PC-3 (cell line): Measurements from ENCODE around the gene AQP10. TPM values are rescaled to one million over a fixed set of nuclear protein-coding genes. Genes with fewer than 3 reads are reported as not detected.
"Not testable (repeated sequence)": the region's sequence is repeated elsewhere in the genome, so short reads cannot be mapped to it uniquely, and the experiment has no call there.

ENCODE experiments used
- ATAC-seq: fragments of 200-7000 bp; cut with Tn5 transposase; 2 replicates; pipeline ENCODE4 v1.9.1; 2020; ENCODE audit warnings: mild to moderate bottlenecking, moderate library complexity
- BruUV-seq: library from RNA; stranded (reverse); fragments of 400-500 nt; replicated peaks from 2 replicates; lab custom pipeline; 2021; lab: Mats Ljungman, UMichigan
- CTCF ChIA-PET: fragments of 300-600 bp; sonication (Branson Sonifier 250); formaldehyde crosslinking; loops from one replicate; lab custom pipeline; 2022; ENCODE audit warnings: antibody characterized with exemption; lab: Charles Lee
- POLR2A ChIA-PET: fragments of 300-600 bp; sonication (Branson Sonifier 250); formaldehyde crosslinking; loops from one replicate; lab custom pipeline; 2022; ENCODE audit warnings: antibody characterized with exemption; ENCODE audit not compliant: unreplicated experiment; lab: Charles Lee
- DNase-seq: peaks from one replicate; pipeline ENCODE4 v3.0.0-alpha.2; 2015
- H2AFZ ChIP-seq: fragments of 300-600 bp; sonication (generic); 2 replicates; pipeline ENCODE4 v1.6.0; 2016; ENCODE audit warnings: antibody characterized with exemption, low read length
- H3F3A ChIP-seq: fragments of 300-600 bp; sonication (generic); one replicate; pipeline ENCODE4 v1.6.0; 2017; ENCODE audit warnings: antibody characterized with exemption, low read length, control low read depth, mild to moderate bottlenecking; ENCODE audit not compliant: unreplicated experiment
- H3K27ac ChIP-seq: fragments of 300-600 bp; sonication (generic); 2 replicates; pipeline ENCODE4 v1.5.1; 2016; ENCODE audit warnings: mild to moderate bottlenecking, low read length
- H3K27me3 ChIP-seq: fragments of 300-600 bp; sonication (generic); 2 replicates; pipeline ENCODE4 v1.6.1; 2016; ENCODE audit warnings: low read length, mixed read lengths
- H3K36me3 ChIP-seq: fragments of 300-600 bp; sonication (generic); 2 replicates; pipeline ENCODE4 v1.6.1; 2016; ENCODE audit warnings: low read depth, mixed run types, low read length, mixed read lengths
- H3K4me1 ChIP-seq: fragments of 300-600 bp; sonication (generic); 2 replicates; pipeline ENCODE4 v1.5.1; 2016; ENCODE audit warnings: low read length; ENCODE audit not compliant: insufficient read depth
- H3K4me2 ChIP-seq: fragments of 300-600 bp; sonication (generic); 2 replicates; pipeline ENCODE4 v1.6.0; 2016; ENCODE audit warnings: low read length
- H3K4me3 ChIP-seq: fragments of 300-600 bp; sonication (generic); 2 replicates; pipeline ENCODE4 v1.5.1; 2016; ENCODE audit warnings: mild to moderate bottlenecking, low read length, mixed read lengths
- H3K79me2 ChIP-seq: fragments of 300-600 bp; sonication (generic); 2 replicates; pipeline ENCODE4 v1.6.1; 2017; ENCODE audit warnings: low read length, mixed read lengths
- H3K9ac ChIP-seq: fragments of 300-600 bp; sonication (generic); 2 replicates; pipeline ENCODE4 v1.6.0; 2016; ENCODE audit warnings: mild to moderate bottlenecking, low read length
- H3K9me2 ChIP-seq: fragments of 300-600 bp; sonication (generic); replicated peaks from 2 replicates; pipeline ENCODE4 v1.6.1; 2016; ENCODE audit warnings: mixed run types, low read length, mixed read lengths
- H3K9me3 ChIP-seq: fragments of 300-600 bp; sonication (generic); 2 replicates; pipeline ENCODE4 v1.6.1; 2016; ENCODE audit warnings: low read length, mixed read lengths
- H4K20me1 ChIP-seq: fragments of 300-600 bp; sonication (generic); 2 replicates; pipeline ENCODE4 v1.6.1; 2016; ENCODE audit warnings: low read length, mixed read lengths
- CTCF ChIP-seq: fragments of 300-600 bp; sonication (generic); conservative IDR thresholded peaks from 2 replicates; pipeline ENCODE4 v1.5.1; 2017; ENCODE audit warnings: antibody characterized with exemption, low read depth, mild to moderate bottlenecking, low read length
- EZH2 ChIP-seq: fragments of 300-600 bp; sonication (generic); IDR thresholded peaks from one replicate; pipeline ENCODE4 v1.6.1; 2017; ENCODE audit warnings: antibody characterized with exemption, mild to moderate bottlenecking, low read length; ENCODE audit not compliant: unreplicated experiment
- EZH2phosphoT487 ChIP-seq: fragments of 300-600 bp; sonication (generic); IDR thresholded peaks from 2 replicates; pipeline ENCODE4 v1.6.1; 2018; ENCODE audit warnings: mild to moderate bottlenecking, antibody characterized with exemption, low read length, borderline replicate concordance
- intact Hi-C: fragments of 100-400 bp; cut with micrococcal nuclease; formaldehyde crosslinking; loops from 2 replicates; pipeline ENCODE4 v1.9.0; 2023
- total RNA-seq: library from RNA; depleted of rRNA; stranded (reverse); fragments of >200 nt; gene quantifications from 2 replicates; pipeline ENCODE4 v1.2.3, GENCODE V29; 2014

Gene AQP10
- total RNA-seq, 1 experiment from 2014 or later: not detected

GRCh38 chr1:154353966-154354365 is 33.1 kb downstream of the AQP10 start:
- Histone ChIP-seq H3K9ac (no peak overlapping the region), H3K4me2 (no peak overlapping the region), H3K79me2 (no peaks in the 10 kb centered on the region), H3K4me1 (peaks cover 18% of the 10 kb centered on the region; the same call in 1 of the 2 replicates), H3K27me3 (no peaks in the 10 kb centered on the region), H3K9me2 (no peaks in the 10 kb centered on the region), H4K20me1 (no peaks in the 10 kb centered on the region), H3K9me3 (no peaks in the 10 kb centered on the region), H3K36me3 (no peaks in the 10 kb centered on the region), H3F3A (no peaks in the 10 kb centered on the region), H3K4me3 (no peak overlapping the region), H2AFZ (no peak overlapping the region), H3K27ac (no peak overlapping the region)
- POLR2A ChIA-PET: no interaction called here
- intact Hi-C loops: loop anchor here (2.0 kb wide), 1 partner anchor 125 kb away; no protein-coding TSS in a partner anchor
- DNase-seq: no peak
- no peak for ATAC-seq
- TF ChIP-seq EZH2phosphoT487 (no peak), EZH2 (no peak), CTCF (no peak)
- BruUV-seq: no TSS peak
- CTCF ChIA-PET: interaction anchor here (0.6 kb wide), 1 partner anchor 731 kb away, joined by 3 read pairs; no protein-coding TSS in a partner anchor

GRCh38 chr1:154358519-154358918 is 37.6 kb downstream of the AQP10 start:
- H3K4me3 ChIP-seq: no peak overlapping the region
- H3K4me2 ChIP-seq: no peak overlapping the region
- no peak overlapping the region for H3K9ac ChIP-seq
- POLR2A ChIA-PET: no interaction called here
- H3K79me2 ChIP-seq: no peaks in the 10 kb centered on the region
- DNase-seq (no peak), ATAC-seq (no peak)
- no peaks in the 10 kb centered on the region for H3K27me3 ChIP-seq
- H3K36me3 ChIP-seq: no peaks in the 10 kb centered on the region
- CTCF ChIA-PET: no interaction called here
- BruUV-seq: no TSS peak
- H3K9me3 ChIP-seq: no peaks in the 10 kb centered on the region
- no peak overlapping the region for H3K27ac ChIP-seq
- no peaks in the 10 kb centered on the region for H3K9me2 ChIP-seq
- H3K4me1 ChIP-seq: peaks cover 4% of the 10 kb centered on the region; the same call in 1 of the 2 replicates
- intact Hi-C loops: no loop called here
- no peak overlapping the region for H2AFZ ChIP-seq
- H3F3A ChIP-seq: no peaks in the 10 kb centered on the region
- TF ChIP-seq EZH2phosphoT487 (no peak), EZH2 (no peak), CTCF (no peak)
- H4K20me1 ChIP-seq: no peaks in the 10 kb centered on the region

GRCh38 chr1:154360288-154360687 is 39.4 kb downstream of the AQP10 start:
- intact Hi-C loops: no loop called here
- Histone ChIP-seq H4K20me1 (no peaks in the 10 kb centered on the region), H3K4me1 (no peaks in the 10 kb centered on the region), H3K27ac (no peak overlapping the region), H3K9ac (no peak overlapping the region), H3K36me3 (no peaks in the 10 kb centered on the region), H3F3A (no peaks in the 10 kb centered on the region), H3K9me2 (no peaks in the 10 kb centered on the region), H3K4me2 (no peak overlapping the region), H2AFZ (no peak overlapping the region), H3K4me3 (no peak overlapping the region), H3K27me3 (no peaks in the 10 kb centered on the region), H3K79me2 (no peaks in the 10 kb centered on the region), H3K9me3 (no peaks in the 10 kb centered on the region)
- BruUV-seq: no TSS peak
- TF ChIP-seq EZH2: no peak
- no peak for TF ChIP-seq EZH2phosphoT487
- no peak for TF ChIP-seq CTCF
- POLR2A ChIA-PET: no interaction called here
- CTCF ChIA-PET: no interaction called here
- DNase-seq: no peak
- ATAC-seq: no peak

- intact Hi-C loops, BruUV-seq, H3K9me2 ChIP-seq, H4K20me1 ChIP-seq, ATAC-seq, H3K9ac ChIP-seq, H2AFZ ChIP-seq, DNase-seq, H3K9me3 ChIP-seq, H3K27me3 ChIP-seq, H3K79me2 ChIP-seq, H3F3A ChIP-seq, H3K36me3 ChIP-seq, H3K4me1 ChIP-seq, H3K27ac ChIP-seq, H3K4me2 ChIP-seq, H3K4me3 ChIP-seq: not testable (repeated sequence)
- POLR2A ChIA-PET: interaction anchor here (0.6 kb wide), 1 partner anchor 27 kb away, joined by 3 read pairs; no protein-coding TSS in a partner anchor
- CTCF ChIA-PET: interaction anchor here (0.7 kb wide), 1 partner anchor 535 kb away, joined by 5 read pairs; no protein-coding TSS in a partner anchor
Measured at GRCh38 chr1:154360881-154361280, 40.0 kb downstream of the AQP10 start.
